SK-N-SH (cell line): ENCODE results near the gene YARS2.

Experiments used
- CTCF ChIP-seq: fragments of 200-600 bp; sonication (generic); IDR thresholded peaks from 2 replicates; pipeline ENCODE4 v1.6.1; 2017; ENCODE audit warnings: antibody characterized with exemption, mild to moderate bottlenecking, moderate library complexity
- ELF1 ChIP-seq: IDR thresholded peaks from 2 replicates; pipeline ENCODE4 v1.4.0; 2012
- EP300 ChIP-seq, 2 experiments: IDR thresholded peaks; 2 replicates each; pipeline versions ENCODE4 v1.4.0 to v1.6.1; 2012; ENCODE audit warnings: borderline replicate concordance in 1 of 2, low read depth in 1 of 2, low read length in 1 of 2
- FOXJ3 ChIP-seq: sonication (generic); formaldehyde crosslinking; IDR thresholded peaks from 2 replicates; pipeline ENCODE4 v1.5.1; 2020; ENCODE audit warnings: mild to moderate bottlenecking, missing genetic modification reagents
- IRF3 ChIP-seq: fragments of 150-350 bp; IDR thresholded peaks from 2 replicates; pipeline ENCODE4 v1.6.1; 2016; ENCODE audit warnings: mild to moderate bottlenecking, low read depth, low read length
- MAX ChIP-seq: IDR thresholded peaks from 2 replicates; pipeline ENCODE4 v1.4.0; 2012; ENCODE audit warnings: low read depth
- MXI1 ChIP-seq: IDR thresholded peaks from 2 replicates; pipeline ENCODE4 v1.6.1; 2012; ENCODE audit warnings: mild to moderate bottlenecking, low read depth, low read length, improper control_type of control experiment
- NFIC ChIP-seq: IDR thresholded peaks from 2 replicates; pipeline ENCODE4 v1.4.0; 2012; ENCODE audit warnings: borderline replicate concordance
- PBX3 ChIP-seq: IDR thresholded peaks from 2 replicates; pipeline ENCODE4; 2012
- RAD21 ChIP-seq: IDR thresholded peaks from 2 replicates; pipeline ENCODE4 v1.6.1; 2012; ENCODE audit warnings: mild to moderate bottlenecking, low read length
- TCF12 ChIP-seq: IDR thresholded peaks from 2 replicates; pipeline ENCODE4 v1.4.0; 2012
- USF1 ChIP-seq: IDR thresholded peaks from 2 replicates; pipeline ENCODE4 v1.4.0; 2012; ENCODE audit warnings: low read depth, borderline replicate concordance

- no peak for TF ChIP-seq CTCF
- TF ChIP-seq PBX3, result no peak
- no peak for TF ChIP-seq TCF12
- TF ChIP-seq USF1, result no peak
- TF ChIP-seq RAD21, result no peak
- no peak for TF ChIP-seq ELF1
- no peak for TF ChIP-seq FOXJ3
- no peak for TF ChIP-seq IRF3
- TF ChIP-seq MXI1, result no peak
- TF ChIP-seq EP300 (IDR thresholded peaks at IDR 0.05; ENCODE audit: borderline replicate concordance in 1 of 2, low read depth in 1 of 2, low read length in 1 of 2), result no peak
- TF ChIP-seq MAX, result no peak
- TF ChIP-seq NFIC, result no peak
Measured at GRCh38 chr12:32739279-32739678, 16.4 kb downstream of the YARS2 start.
